DOHH2 (cell line): ENCODE measurements around the gene PDHB.

Experiments
- H3F3A ChIP-seq: fragments of 200-600 bp; sonication (generic), shearing (Covaris generic); 2 replicates; pipeline ENCODE4 v1.6.0; 2016; ENCODE audit warnings: antibody characterized with exemption, mild to moderate bottlenecking; ENCODE audit not compliant: control insufficient read depth, insufficient read depth
- H3K27ac ChIP-seq: fragments of 200-600 bp; sonication (generic); 2 replicates; pipeline ENCODE4 v1.5.1; 2014; ENCODE audit warnings: low read depth, mild to moderate bottlenecking, low read length, moderate library complexity
- H3K27me3 ChIP-seq: fragments of 200-600 bp; sonication (generic); 2 replicates; pipeline ENCODE4 v1.6.1; 2014; ENCODE audit warnings: mild to moderate bottlenecking, low read length, mixed read lengths; ENCODE audit not compliant: control insufficient read depth
- H3K36me3 ChIP-seq: fragments of 200-600 bp; sonication (generic); 2 replicates; pipeline ENCODE4 v1.6.1; 2014; ENCODE audit warnings: mild to moderate bottlenecking, low read length, moderate library complexity, mixed read lengths; ENCODE audit not compliant: control insufficient read depth
- H3K4me1 ChIP-seq: fragments of 200-600 bp; sonication (generic); 2 replicates; pipeline ENCODE4 v1.6.1; 2014; ENCODE audit warnings: mild to moderate bottlenecking, low read length, mixed read lengths; ENCODE audit not compliant: control insufficient read depth
- H3K4me2 ChIP-seq: fragments of 200-600 bp; sonication (generic); 2 replicates; pipeline ENCODE4 v1.6.0; 2014; ENCODE audit warnings: mild to moderate bottlenecking, low read length, moderate library complexity
- H3K4me3 ChIP-seq: fragments of 200-600 bp; sonication (generic); 2 replicates; pipeline ENCODE4 v1.5.1; 2014; ENCODE audit warnings: mild to moderate bottlenecking, low read length, mixed read lengths
- H3K79me2 ChIP-seq: fragments of 200-600 bp; sonication (generic); 2 replicates; pipeline ENCODE4 v1.6.1; 2014; ENCODE audit warnings: mild to moderate bottlenecking, low read length, mixed read lengths; ENCODE audit not compliant: control insufficient read depth
- H3K9me2 ChIP-seq: fragments of 200-600 bp; sonication (generic); replicated peaks from 2 replicates; pipeline ENCODE4 v1.6.1; 2014; ENCODE audit warnings: mild to moderate bottlenecking, low read length, mixed read lengths; ENCODE audit not compliant: control insufficient read depth
- H3K9me3 ChIP-seq: fragments of 200-600 bp; sonication (generic); 2 replicates; pipeline ENCODE4 v1.6.1; 2014; ENCODE audit warnings: antibody characterized with exemption, low read length, mixed read lengths; ENCODE audit not compliant: control insufficient read depth, insufficient read depth
- H4K20me1 ChIP-seq: fragments of 200-600 bp; sonication (generic); 2 replicates; pipeline ENCODE4 v1.6.0; 2014; ENCODE audit warnings: low read depth, mild to moderate bottlenecking, antibody characterized with exemption, low read length, moderate library complexity; ENCODE audit not compliant: control insufficient read depth, insufficient read depth
- EZH2phosphoT487 ChIP-seq: fragments of 200-600 bp; sonication (generic); IDR thresholded peaks from 2 replicates; pipeline ENCODE4 v1.6.1; 2017; ENCODE audit warnings: borderline replicate concordance, mild to moderate bottlenecking, antibody characterized with exemption, low read length, moderate library complexity, mixed read lengths
- TF ChIP-seq, protein P1 (sequence below): fragments of 200-600 bp; sonication (generic); IDR thresholded peaks from one replicate; pipeline ENCODE4 v1.5.1; 2014; ENCODE audit warnings: antibody characterized with exemption, mild to moderate bottlenecking, low read depth, low read length; ENCODE audit not compliant: poor library complexity, severe bottlenecking

Gene PDHB

DNA sequence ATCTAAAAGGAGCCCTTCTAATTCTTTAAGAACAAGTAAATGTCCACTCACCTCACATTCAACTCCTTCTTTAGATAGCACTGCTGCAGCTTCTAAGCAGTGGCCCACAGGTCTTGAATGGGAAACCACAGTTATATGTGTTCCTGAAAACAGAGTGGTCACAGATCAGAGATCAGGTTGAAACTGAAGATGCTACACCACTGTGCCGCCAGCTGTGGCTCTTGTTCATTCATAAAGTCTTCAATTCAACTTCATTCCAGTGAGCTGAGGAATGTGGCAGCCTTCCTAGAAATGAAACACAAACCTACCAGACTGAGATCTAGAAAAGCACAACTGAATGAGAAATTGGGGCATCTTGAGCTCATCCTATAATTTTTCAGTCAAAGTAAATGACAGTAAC is 4.0 kb downstream of the PDHB start:
- Histone ChIP-seq H3K4me2 (no peak overlapping the region), H3K4me1 (peaks cover 26% of the 10 kb centered on the region), H3K27me3 (no peaks in the 10 kb centered on the region), H3K36me3 (peaks cover 77% of the 10 kb centered on the region), H3K27ac (0 out of 2 replicates have a peak overlapping the region, but pooled peaks have one; percentile 15), H3F3A (peaks cover 47% of the 10 kb centered on the region), H4K20me1 (peaks cover 10% of the 10 kb centered on the region; the same call in 1 of the 2 replicates), H3K9me3 (no peaks in the 10 kb centered on the region), H3K79me2 (peaks cover 26% of the 10 kb centered on the region), H3K9me2 (no peaks in the 10 kb centered on the region), H3K4me3 (no peak overlapping the region)
- TF ChIP-seq, protein P1, sequence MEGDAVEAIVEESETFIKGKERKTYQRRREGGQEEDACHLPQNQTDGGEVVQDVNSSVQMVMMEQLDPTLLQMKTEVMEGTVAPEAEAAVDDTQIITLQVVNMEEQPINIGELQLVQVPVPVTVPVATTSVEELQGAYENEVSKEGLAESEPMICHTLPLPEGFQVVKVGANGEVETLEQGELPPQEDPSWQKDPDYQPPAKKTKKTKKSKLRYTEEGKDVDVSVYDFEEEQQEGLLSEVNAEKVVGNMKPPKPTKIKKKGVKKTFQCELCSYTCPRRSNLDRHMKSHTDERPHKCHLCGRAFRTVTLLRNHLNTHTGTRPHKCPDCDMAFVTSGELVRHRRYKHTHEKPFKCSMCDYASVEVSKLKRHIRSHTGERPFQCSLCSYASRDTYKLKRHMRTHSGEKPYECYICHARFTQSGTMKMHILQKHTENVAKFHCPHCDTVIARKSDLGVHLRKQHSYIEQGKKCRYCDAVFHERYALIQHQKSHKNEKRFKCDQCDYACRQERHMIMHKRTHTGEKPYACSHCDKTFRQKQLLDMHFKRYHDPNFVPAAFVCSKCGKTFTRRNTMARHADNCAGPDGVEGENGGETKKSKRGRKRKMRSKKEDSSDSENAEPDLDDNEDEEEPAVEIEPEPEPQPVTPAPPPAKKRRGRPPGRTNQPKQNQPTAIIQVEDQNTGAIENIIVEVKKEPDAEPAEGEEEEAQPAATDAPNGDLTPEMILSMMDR: no peak
- TF ChIP-seq EZH2phosphoT487: no peak

GRCh38 chr3:58427661-58428361 is 5.8 kb downstream of the PDHB start:
- peaks cover 93% of the 10 kb centered on the region for H3K36me3 ChIP-seq
- no peak overlapping the region for H3K27ac ChIP-seq
- no peak overlapping the region for H3K4me2 ChIP-seq
- peaks cover 10% of the 10 kb centered on the region; the same call in 1 of the 2 replicates for H4K20me1 ChIP-seq
- H3K27me3 ChIP-seq: no peaks in the 10 kb centered on the region
- peaks cover 54% of the 10 kb centered on the region for H3F3A ChIP-seq
- no peaks in the 10 kb centered on the region for H3K9me2 ChIP-seq
- H3K79me2 ChIP-seq: peaks cover 18% of the 10 kb centered on the region
- H3K4me1 ChIP-seq: peaks cover 17% of the 10 kb centered on the region
- TF ChIP-seq, protein P1: no peak
- no peak for TF ChIP-seq EZH2phosphoT487
- no peak overlapping the region for H3K4me3 ChIP-seq
- H3K9me3 ChIP-seq: no peaks in the 10 kb centered on the region

GRCh38 chr3:58425782-58426181 is 7.8 kb downstream of the PDHB start:
- no peaks in the 10 kb centered on the region for H3K9me2 ChIP-seq
- H3K4me2 ChIP-seq: no peak overlapping the region
- no peak overlapping the region for H3K27ac ChIP-seq
- no peak overlapping the region for H3K4me3 ChIP-seq
- TF ChIP-seq, protein P1: no peak
- no peaks in the 10 kb centered on the region for H3K79me2 ChIP-seq
- H3K36me3 ChIP-seq: peaks cover 100% of the 10 kb centered on the region
- peaks cover 12% of the 10 kb centered on the region; the same call in 1 of the 2 replicates for H3K4me1 ChIP-seq
- no peaks in the 10 kb centered on the region for H3K27me3 ChIP-seq
- H4K20me1 ChIP-seq: peaks cover 7% of the 10 kb centered on the region; the same call in 1 of the 2 replicates
- H3K9me3 ChIP-seq: no peaks in the 10 kb centered on the region
- H3F3A ChIP-seq: peaks cover 52% of the 10 kb centered on the region
